Measurements from ENCODE around the gene LEO1. TPM values are rescaled to one million over a fixed set of nuclear protein-coding genes. Genes with fewer than 3 reads are reported as not detected.
"Not testable (repeated sequence)": the region's sequence is repeated elsewhere in the genome, so short reads cannot be mapped to it uniquely, and the experiment has no call there.

The LEO1 gene
- total and polyA plus RNA-seq, 8 donors: 3.0 to 8.1 (median 5.3) TPM

GRCh38 chr15:52004806-52005205 is 33.2 kb upstream of the LEO1 start:
- no peaks in the 10 kb centered on the region for H3K27me3 ChIP-seq
- H3K36me3 ChIP-seq: no peaks in the 10 kb centered on the region
- ATAC-seq (no peak), FAIRE-seq (no peak), DNase-seq (no peak)
- WGBS, 2 donors: 86 to 93% methylated on average over 6 of the region's 6 CpGs
- H3K27ac ChIP-seq: no peak overlapping the region
- no peaks in the 10 kb centered on the region for H3K9me3 ChIP-seq
- intact Hi-C loops (cut with DNase I): no loop called here
- no peak overlapping the region for H3K4me3 ChIP-seq
- no peak for TF ChIP-seq CTCF (IDR thresholded peaks at IDR 0.05)
- no peaks in the 10 kb centered on the region for H3K4me1 ChIP-seq

GRCh38 chr15:52003710-52004109 is 32.1 kb upstream of the LEO1 start:
- FAIRE-seq: no peak
- Histone ChIP-seq H3K9me3 (no peaks in the 10 kb centered on the region), H3K4me1 (no peaks in the 10 kb centered on the region), H3K4me3 (no peak overlapping the region), H3K27ac (no peak overlapping the region), H3K36me3 (no peaks in the 10 kb centered on the region), H3K27me3 (no peaks in the 10 kb centered on the region)
- DNase-seq: no peak
- WGBS, 2 donors: 82 to 83% methylated on average over 1 of the region's 1 CpG
- intact Hi-C loops (cut with DNase I): no loop called here
- no peak for ATAC-seq
- TF ChIP-seq CTCF (IDR thresholded peaks at IDR 0.05): no peak

GRCh38 chr15:52003089-52003488 is 31.5 kb upstream of the LEO1 start:
- 83 to 85% methylated on average over 7 of the region's 7 CpGs for WGBS, 2 donors
- ATAC-seq: not testable (repeated sequence)

GRCh38 chr15:52002351-52002750 is 30.8 kb upstream of the LEO1 start:
- WGBS, 2 donors: 77 to 82% methylated on average over 2 of the region's 2 CpGs
- ATAC-seq (no peak), FAIRE-seq (no peak)

More at GRCh38 chr15:52003089-52003488, 31.5 kb upstream of the LEO1 start:
- H3K4me1 ChIP-seq; H3K27me3 ChIP-seq; intact Hi-C loops (cut with DNase I); H3K27ac ChIP-seq; H3K9me3 ChIP-seq; H3K36me3 ChIP-seq; FAIRE-seq; DNase-seq; H3K4me3 ChIP-seq: not testable (repeated sequence)

GRCh38 chr15:51992953-51993352 is 21.4 kb upstream of the LEO1 start:
- Histone ChIP-seq H3K9me3 (no peaks in the 10 kb centered on the region), H3K4me3 (no peak overlapping the region), H3K4me1 (no peaks in the 10 kb centered on the region), H3K27me3 (no peaks in the 10 kb centered on the region), H3K36me3 (no peaks in the 10 kb centered on the region), H3K27ac (no peak overlapping the region)
- no peak for TF ChIP-seq CTCF (IDR thresholded peaks at IDR 0.05)
- DNase-seq (no peak), FAIRE-seq (no peak), ATAC-seq (no peak)
- WGBS, 2 donors: 89 to 97% methylated on average over 1 of the region's 1 CpG
- intact Hi-C loops (cut with DNase I): no loop called here

More at GRCh38 chr15:52002351-52002750, 30.8 kb upstream of the LEO1 start:
- Histone ChIP-seq H3K9me3 (no peaks in the 10 kb centered on the region), H3K4me1 (no peaks in the 10 kb centered on the region), H3K27ac (no peak overlapping the region), H3K27me3 (no peaks in the 10 kb centered on the region), H3K36me3 (no peaks in the 10 kb centered on the region), H3K4me3 (no peak overlapping the region)
- TF ChIP-seq CTCF (IDR thresholded peaks at IDR 0.05): no peak
- intact Hi-C loops (cut with DNase I): no loop called here
- no peak for DNase-seq
